ENCODE data around the gene LRRN4.

Gene LRRN4

GRCh38 chr20:6028818-6029217 lies 25.0 kb downstream of the LRRN4 start:
- H3K4me3 ChIP-seq (ENCODE audit: low read depth, low read length): no peak overlapping the region
- TF ChIP-seq, protein P1, sequence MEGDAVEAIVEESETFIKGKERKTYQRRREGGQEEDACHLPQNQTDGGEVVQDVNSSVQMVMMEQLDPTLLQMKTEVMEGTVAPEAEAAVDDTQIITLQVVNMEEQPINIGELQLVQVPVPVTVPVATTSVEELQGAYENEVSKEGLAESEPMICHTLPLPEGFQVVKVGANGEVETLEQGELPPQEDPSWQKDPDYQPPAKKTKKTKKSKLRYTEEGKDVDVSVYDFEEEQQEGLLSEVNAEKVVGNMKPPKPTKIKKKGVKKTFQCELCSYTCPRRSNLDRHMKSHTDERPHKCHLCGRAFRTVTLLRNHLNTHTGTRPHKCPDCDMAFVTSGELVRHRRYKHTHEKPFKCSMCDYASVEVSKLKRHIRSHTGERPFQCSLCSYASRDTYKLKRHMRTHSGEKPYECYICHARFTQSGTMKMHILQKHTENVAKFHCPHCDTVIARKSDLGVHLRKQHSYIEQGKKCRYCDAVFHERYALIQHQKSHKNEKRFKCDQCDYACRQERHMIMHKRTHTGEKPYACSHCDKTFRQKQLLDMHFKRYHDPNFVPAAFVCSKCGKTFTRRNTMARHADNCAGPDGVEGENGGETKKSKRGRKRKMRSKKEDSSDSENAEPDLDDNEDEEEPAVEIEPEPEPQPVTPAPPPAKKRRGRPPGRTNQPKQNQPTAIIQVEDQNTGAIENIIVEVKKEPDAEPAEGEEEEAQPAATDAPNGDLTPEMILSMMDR (IDR thresholded peaks at IDR 0.05; ENCODE audit: low read depth, low read length, missing control alignments): no peak
- in situ Hi-C loops (cut with HindIII; ENCODE audit: low sequenced_read_pairs): no loop called here
- no peak for DNase-seq (ENCODE audit: low read depth)

DNA sequence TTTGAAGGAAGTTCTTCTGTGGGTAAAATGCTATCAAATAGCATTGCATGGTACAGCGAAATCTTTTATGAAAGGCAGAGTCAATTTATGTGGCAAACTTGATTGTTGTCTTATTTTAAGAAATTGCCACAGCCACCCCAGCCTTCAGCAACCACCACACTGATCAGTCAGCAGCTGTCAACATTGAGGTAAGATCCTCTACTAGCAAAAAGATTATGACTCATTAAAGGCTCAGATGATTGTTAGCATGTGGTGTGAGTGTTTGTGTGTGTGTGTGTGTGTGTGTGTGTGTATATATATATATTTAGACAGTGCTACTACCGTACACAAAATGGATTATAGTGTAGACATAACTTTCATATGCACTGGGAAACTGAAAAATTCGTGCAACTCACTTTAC lies 27.8 kb downstream of the LRRN4 start:
- DNase-seq (ENCODE audit: low read depth): no peak
- TF ChIP-seq, protein P1 (IDR thresholded peaks at IDR 0.05; ENCODE audit: low read depth, low read length, missing control alignments): no peak
- no peak overlapping the region for H3K4me3 ChIP-seq (ENCODE audit: low read depth, low read length)
- in situ Hi-C loops (cut with HindIII; ENCODE audit: low sequenced_read_pairs): no loop called here

- in situ Hi-C loops (cut with HindIII; ENCODE audit: low sequenced_read_pairs): no loop called here
- TF ChIP-seq, protein P1 (IDR thresholded peaks at IDR 0.05; ENCODE audit: low read depth, low read length, missing control alignments): no peak
- H3K4me3 ChIP-seq (ENCODE audit: low read depth, low read length): no peak overlapping the region
- DNase-seq (ENCODE audit: low read depth): no peak
Measured at GRCh38 chr20:6024768-6025167, 29.1 kb downstream of the LRRN4 start.

DNA sequence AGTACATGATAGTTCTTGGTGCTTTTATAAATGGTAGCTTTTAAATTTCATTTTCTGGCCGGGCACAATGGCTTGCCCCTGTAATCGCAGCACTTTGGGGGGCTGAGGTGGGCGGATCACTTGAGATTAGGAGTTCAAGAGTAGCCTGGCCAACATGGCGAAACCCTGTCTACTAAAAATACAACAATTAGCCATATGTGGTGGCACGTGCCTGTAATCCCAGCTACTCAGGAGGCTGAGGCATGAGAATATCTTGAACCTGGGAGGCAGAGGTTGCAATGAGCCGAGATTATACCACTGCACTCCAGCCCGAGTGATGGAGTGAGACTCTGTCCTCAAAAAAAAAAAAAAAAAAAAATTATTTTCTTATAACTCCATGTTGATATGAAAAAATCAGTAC lies 36.0 kb downstream of the LRRN4 start:
- TF ChIP-seq, protein P1 (IDR thresholded peaks at IDR 0.05; ENCODE audit: low read depth, low read length, missing control alignments): no peak
- H3K4me3 ChIP-seq (ENCODE audit: low read depth, low read length): no peak overlapping the region
- in situ Hi-C loops (cut with HindIII; ENCODE audit: low sequenced_read_pairs): no loop called here
- no peak for DNase-seq (ENCODE audit: low read depth)

DNA sequence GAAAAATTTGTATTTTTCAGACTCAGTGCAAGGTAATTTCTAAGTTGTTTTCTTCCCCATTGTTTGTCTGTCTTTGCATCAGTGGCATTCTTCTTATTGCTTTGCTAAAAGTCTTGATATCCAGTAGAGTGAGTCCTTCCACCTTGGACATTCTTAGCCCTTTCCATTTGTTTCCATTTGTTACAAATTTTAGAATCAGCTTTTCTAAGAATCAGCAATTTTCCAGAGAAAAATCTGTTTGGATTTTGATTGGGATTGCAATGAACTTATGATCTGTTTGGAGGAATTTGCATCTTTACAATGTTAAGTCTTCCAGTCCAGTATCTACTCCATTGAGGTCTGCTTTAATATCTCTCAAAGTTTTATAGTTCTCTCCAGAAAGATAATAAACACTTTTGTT lies 36.4 kb downstream of the LRRN4 start:
- TF ChIP-seq, protein P1 (IDR thresholded peaks at IDR 0.05; ENCODE audit: low read depth, low read length, missing control alignments): no peak
- DNase-seq (ENCODE audit: low read depth): no peak
- no peak overlapping the region for H3K4me3 ChIP-seq (ENCODE audit: low read depth, low read length)
- in situ Hi-C loops (cut with HindIII; ENCODE audit: low sequenced_read_pairs): no loop called here

DNA sequence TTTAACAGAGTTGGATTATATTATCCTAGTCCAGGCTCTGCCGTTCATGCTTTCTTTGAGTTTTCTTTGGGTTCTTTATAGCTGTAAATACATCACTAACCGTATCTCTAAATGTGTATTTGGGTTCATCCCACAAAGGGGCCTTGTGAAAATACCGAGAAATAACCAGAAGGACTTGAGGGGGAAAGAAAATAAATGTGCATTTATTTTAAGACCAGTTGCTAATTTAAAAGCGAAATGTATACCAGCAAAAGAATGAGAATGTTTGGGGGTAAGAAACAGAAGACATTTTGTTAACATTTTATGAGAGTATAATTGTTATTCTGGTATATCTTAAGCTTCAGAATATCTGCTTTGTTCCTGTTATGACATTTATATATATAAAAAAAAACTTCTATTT lies 38.9 kb downstream of the LRRN4 start:
- no peak overlapping the region for H3K4me3 ChIP-seq (ENCODE audit: low read depth, low read length)
- in situ Hi-C loops (cut with HindIII; ENCODE audit: low sequenced_read_pairs): no loop called here
- TF ChIP-seq, protein P1 (IDR thresholded peaks at IDR 0.05; ENCODE audit: low read depth, low read length, missing control alignments): no peak
- no peak for DNase-seq (ENCODE audit: low read depth)

- H3K4me3 ChIP-seq (ENCODE audit: low read depth, low read length): no peak overlapping the region
- TF ChIP-seq, protein P1 (IDR thresholded peaks at IDR 0.05; ENCODE audit: low read depth, low read length, missing control alignments): no peak
- DNase-seq (ENCODE audit: low read depth): no peak
- in situ Hi-C loops (cut with HindIII; ENCODE audit: low sequenced_read_pairs): no loop called here
Measured at GRCh38 chr20:6014017-6014416, 39.8 kb downstream of the LRRN4 start.
